ENCODE results near the gene GNB1L. TPM values are rescaled to one million over a fixed set of nuclear protein-coding genes. Genes with fewer than 3 reads are reported as not detected.

Gene GNB1L
- total RNA-seq, 1 experiment from 2014 or later = 38.2 TPM

DNA sequence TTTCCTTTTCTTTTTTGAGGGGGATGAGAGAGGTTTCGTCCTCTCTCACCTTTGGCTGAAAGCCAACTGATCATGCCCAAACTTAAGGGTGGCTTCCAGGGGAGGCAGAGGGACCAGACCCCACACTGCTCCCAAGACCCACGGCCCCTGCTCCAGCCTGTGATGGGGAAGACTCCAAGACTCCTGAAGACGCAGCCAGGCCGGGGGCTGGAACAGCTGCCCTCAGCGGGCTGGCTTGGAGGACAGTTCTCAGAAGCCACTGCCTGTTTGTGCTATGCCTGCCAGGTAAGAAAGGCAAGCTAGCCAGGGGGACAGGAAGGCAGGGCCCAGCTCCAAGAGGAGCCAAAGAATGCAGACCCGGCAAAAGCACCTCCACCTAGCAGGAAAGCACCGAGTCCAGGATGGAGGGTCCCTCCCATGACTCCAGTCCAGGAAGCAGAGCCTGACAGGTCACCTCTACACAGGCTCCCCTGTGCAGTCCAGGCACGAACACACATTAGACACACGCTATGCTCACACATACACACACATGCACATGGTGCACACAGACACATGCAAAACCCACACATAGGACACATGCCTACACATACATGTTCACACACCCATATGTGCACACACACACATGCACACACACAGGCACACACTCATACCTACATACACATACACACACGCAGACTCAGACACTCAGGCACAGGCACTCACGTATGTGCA is 31.3 kb downstream of the GNB1L start:
- peak; percentile 59 for DNase-seq
- Histone ChIP-seq H3K36me3 (replicated peaks; ENCODE audit: control insufficient read depth, insufficient read depth, low read length) (no peaks in the 10 kb centered on the region), H3K27me3 (ENCODE audit: control insufficient read depth, insufficient read depth, low read length) (no peaks in the 10 kb centered on the region), H3K4me3 (ENCODE audit: insufficient read depth, low read depth, low read length) (no peak overlapping the region)

DNA sequence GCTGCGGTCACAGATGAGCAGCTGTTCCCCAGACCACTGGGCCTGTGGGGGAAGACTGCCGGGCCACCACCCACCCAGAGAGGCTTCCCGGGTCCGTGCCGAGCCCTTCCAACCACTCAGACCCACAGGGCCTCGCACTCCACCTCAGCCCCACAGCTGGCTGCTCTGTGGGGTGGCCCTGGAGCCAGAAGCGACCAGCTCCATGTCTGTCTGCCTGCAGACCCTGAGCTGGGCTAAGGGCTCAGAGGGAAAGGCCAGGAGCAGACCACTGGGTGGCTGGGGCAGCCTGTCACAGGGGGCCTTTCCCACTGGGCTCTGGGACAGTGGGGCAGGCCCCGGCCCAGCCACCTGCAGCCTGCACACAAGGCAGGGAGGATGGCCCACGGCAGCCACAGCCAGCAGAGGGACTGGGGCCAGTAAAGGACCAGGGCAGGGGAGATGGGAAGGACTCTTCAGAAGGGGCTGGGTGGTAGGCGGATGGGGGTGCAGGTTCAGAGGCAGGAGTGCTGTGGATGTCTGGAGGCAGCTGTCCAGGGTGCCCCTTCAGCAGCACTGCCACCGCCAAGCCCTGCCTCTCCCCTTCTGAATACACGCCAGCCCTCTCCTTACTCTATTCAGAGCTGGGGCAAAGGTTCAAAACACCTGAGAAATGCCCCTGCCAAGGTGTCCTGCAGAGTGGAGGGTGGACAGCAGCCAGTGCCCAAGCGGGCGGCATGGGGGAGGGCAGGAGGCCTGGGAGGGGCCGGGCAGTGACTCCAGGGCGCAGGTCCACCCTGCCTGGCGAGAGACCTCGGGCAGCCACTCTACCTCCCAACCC is 32.2 kb downstream of the GNB1L start:
- no peaks in the 10 kb centered on the region for H3K27me3 ChIP-seq (ENCODE audit: control insufficient read depth, insufficient read depth, low read length)
- peak; percentile 66 for DNase-seq
- no peak overlapping the region for H3K4me3 ChIP-seq (ENCODE audit: insufficient read depth, low read depth, low read length)
- H3K36me3 ChIP-seq (replicated peaks; ENCODE audit: control insufficient read depth, insufficient read depth, low read length) = no peaks in the 10 kb centered on the region

DNA sequence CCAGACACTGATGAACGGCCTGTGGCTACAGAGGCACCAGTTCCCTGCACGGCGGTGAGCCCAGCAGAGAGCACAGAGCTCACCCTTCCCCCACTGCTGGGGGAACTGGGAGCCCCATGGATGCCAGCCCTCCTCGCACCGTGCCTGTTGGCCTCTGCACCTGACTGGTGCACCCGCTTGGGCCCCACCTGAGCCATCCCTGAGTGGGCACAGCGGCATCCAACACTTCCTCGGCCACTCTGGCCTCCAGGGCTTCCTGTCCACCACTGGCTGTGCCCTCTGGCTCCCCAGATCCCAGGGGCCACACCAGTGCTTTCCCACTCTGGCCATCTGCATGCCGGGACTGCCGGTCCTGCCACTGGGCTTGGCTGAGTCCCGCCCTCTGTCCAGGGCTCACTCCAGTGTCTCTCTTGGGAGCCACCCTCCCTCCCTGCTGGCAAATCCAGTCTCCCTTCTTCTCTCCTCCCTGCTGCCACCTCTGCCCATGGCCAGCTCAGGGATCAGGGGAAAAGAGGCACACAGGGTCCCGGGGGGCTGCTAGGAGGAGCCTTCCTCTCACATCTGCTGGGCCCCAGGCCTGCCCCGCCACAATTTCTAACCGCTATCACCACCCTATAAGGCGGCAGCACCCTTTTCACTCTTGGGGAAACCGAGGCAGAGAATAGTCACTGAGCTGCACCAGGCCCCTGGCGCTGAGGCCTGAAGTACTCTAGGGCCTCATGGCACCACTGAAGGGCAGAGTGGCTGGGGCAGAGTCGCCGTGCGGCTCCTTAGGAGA is 33.0 kb downstream of the GNB1L start:
- H3K4me3 ChIP-seq (ENCODE audit: insufficient read depth, low read depth, low read length) = no peak overlapping the region
- peak; percentile 57 for DNase-seq

DNA sequence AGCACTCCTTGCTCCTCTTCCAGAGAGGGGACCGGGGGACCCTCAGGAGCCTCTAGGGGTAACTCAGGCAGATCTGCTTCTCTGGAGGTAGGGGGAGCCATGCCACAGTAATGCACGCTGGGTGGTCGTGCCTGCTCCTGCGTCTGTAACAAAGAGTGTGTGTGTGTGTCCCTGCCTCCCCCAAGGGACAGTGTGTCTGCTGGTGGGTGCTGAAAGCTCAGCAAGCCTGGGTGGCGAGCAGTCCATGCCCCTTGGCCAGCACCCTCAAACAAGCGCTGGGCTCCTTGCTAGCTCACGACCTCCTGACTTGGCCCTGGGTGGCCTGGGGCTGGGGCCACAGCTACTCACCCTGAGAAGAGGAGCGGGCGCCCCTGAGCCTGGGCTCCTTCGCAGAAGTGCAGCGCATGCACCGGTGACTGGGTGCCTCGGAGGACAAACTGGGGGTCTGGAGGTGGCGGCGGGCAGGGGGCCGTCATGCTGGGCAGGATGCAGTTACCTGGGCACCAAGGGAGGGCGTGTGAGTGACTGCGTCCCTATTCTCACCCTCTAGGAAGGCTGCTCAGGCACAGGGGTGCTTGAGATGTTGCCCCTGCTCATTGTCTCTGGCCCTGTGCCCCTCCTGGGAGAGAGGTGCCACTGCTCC is 33.7 kb downstream of the GNB1L start:
- Histone ChIP-seq H3K4me3 (ENCODE audit: insufficient read depth, low read depth, low read length) (no peak overlapping the region), H3K36me3 (replicated peaks; ENCODE audit: control insufficient read depth, insufficient read depth, low read length) (no peaks in the 10 kb centered on the region), H3K27me3 (ENCODE audit: control insufficient read depth, insufficient read depth, low read length) (no peaks in the 10 kb centered on the region)
- peak; percentile 83 for DNase-seq

More for the DNA sequence above, 33.0 kb downstream of the GNB1L start:
- Histone ChIP-seq H3K27me3 (ENCODE audit: control insufficient read depth, insufficient read depth, low read length) (no peaks in the 10 kb centered on the region), H3K36me3 (replicated peaks; ENCODE audit: control insufficient read depth, insufficient read depth, low read length) (no peaks in the 10 kb centered on the region)

DNA sequence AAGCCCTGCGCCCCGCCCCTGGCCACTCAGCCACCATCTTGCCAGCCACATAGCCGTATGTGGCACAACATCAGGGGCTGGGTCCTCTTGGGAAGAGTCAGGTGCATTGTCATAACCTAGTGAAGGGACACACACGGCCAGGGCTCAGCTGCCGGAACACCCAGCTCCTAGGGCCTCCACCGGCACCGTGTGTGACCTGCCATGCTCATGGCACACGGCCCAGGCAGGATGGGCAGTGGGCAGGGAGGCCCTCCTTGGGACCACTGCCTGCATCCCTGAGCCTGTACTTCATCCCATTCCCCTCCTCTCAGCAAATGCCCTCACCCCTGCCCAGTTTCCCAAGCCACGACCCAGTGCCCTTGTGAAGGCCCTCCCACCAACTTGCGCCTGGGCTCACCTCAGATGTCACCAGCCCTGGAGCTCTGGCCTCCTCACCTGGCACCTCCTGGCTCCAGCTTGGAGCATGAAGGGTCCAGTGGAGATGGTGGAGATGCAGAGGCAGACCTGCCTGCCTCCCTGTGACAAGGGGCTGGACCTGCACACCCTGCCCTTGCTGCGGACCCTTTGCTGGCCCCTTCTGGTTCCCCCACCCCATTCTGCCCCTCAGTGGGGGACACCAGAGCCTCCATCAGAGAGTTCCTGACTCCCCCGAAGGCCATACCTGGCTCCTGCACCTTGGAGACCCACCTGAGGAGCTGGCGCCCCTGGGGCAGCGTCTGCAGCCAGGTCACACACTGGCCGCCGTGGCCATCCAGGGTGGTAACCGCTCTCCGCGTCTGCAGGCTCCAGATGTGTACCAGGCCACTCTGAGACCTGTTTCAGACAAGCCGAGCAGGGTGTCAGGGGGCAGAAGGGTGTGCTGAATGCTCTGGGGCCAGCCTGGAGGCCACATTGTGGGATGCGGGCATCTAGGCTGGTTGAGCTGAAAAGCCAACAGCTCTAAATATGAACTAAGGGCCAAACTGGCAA is 34.5 kb downstream of the GNB1L start:
- DNase-seq = peak; percentile 53
- Histone ChIP-seq H3K36me3 (replicated peaks; ENCODE audit: control insufficient read depth, insufficient read depth, low read length) (no peaks in the 10 kb centered on the region), H3K27me3 (ENCODE audit: control insufficient read depth, insufficient read depth, low read length) (no peaks in the 10 kb centered on the region), H3K4me3 (ENCODE audit: insufficient read depth, low read depth, low read length) (no peak overlapping the region)

DNA sequence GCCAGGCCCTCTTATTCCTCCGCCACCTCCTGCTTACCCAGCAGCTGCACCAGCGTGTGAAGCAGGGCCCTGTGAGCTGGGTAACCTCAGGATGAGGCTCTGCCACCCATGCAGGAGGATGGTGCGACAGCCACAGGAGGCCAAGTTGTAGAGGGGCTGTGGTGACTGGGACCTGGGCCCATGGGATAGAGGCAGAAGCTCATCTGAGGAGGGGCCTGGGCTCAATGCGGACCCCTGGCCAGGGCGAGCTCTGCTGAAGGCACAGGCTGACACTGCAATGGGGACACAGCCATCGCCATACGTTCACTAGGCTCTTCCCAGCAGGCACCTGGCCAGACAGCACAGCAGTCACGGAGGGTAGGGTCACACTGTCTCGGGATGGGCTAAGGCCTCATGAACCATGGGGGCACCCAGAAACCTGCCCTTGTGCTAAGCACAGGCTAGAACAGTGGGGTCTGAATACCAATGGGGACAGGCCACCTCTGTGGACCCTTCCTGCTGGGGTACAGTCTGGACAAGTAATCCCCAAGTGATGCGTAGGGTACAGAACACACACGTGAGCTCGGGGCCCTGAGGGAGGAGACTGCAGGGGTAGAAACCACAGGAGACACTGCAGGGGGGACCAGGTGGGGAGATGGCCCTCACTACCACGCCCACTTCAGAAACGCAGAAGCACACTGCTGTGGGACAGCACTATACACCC is 35.3 kb downstream of the GNB1L start:
- Histone ChIP-seq H3K36me3 (replicated peaks; ENCODE audit: control insufficient read depth, insufficient read depth, low read length) (no peaks in the 10 kb centered on the region), H3K4me3 (ENCODE audit: insufficient read depth, low read depth, low read length) (no peak overlapping the region), H3K27me3 (ENCODE audit: control insufficient read depth, insufficient read depth, low read length) (no peaks in the 10 kb centered on the region)
- DNase-seq = no peak

DNA sequence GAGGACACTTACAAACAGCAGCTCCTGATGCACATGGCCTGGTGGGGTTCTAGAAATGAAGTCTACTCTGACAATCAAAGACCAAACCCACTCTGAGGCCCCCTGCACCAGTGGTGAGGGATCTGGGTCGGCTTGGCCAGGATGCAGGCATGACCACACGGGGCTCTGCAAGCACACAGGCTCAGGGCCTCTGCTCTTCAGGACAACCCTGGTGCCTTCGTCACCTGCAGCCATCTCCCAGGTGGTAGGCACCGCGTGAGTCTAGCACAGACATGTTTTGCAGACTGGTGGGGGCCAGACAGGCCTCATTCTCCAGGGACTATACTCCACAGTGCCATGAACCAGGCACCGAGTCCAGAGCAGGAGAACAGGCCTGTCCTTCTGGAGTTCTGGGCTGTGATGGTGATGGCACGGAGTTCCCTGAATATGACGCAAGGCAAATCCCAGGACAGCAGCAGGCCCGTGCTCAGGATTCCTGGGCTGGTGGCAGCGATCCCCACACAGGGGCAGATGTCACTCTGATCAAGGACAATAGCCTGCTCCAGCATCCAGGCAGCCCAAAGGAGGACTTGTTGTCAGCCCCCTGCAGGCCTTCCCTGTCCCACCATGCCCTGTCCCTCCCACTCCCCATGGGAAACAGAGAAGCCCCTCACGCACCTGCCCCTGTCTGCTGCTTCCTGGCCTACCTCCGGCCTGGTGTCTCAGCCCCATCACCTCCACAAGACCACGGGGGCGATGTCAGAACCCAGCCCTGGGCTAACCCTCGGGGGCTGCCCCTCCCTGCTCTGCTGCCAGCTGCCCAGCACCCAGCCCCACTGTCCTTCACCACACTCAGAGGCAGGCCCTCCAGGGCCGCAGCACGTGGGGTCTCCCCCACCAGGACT is 36.1 kb downstream of the GNB1L start:
- Histone ChIP-seq H3K27me3 (ENCODE audit: control insufficient read depth, insufficient read depth, low read length) (no peaks in the 10 kb centered on the region), H3K4me3 (ENCODE audit: insufficient read depth, low read depth, low read length) (no peak overlapping the region), H3K36me3 (replicated peaks; ENCODE audit: control insufficient read depth, insufficient read depth, low read length) (no peaks in the 10 kb centered on the region)
- peak; percentile 52 for DNase-seq

DNA sequence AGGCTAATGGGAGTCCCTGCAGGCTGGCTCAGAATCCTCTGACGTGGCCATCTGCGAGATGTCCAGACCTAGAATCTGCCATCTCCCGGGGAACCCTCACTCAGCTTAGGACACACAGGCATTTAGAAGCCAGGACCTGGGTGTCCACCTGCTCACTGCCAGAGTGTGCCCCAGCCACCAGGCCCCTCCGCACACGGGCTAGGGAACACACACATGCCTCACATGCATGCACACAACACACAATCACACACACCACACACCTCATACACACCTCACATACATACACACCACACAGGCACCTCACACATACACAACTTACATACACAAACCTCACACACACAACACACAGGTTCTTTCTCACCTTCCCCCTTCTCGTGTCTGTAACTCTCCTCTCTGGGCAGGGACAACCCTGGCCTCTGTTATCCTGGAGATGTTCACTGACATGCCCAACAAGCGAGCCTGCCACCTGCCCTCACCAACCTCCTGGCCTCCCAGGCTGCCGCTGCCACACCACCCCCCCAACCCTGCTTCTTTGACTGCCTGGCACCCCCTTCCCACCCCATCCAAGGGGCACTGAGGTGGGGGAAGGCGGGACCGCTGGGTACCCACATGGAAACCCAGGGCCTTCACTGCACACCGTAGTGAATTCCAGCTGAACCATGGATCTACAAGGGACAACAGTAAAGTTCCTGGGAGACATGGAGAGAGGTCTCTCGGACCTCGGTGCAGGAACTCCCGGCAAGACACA is 38.1 kb downstream of the GNB1L start:
- Histone ChIP-seq H3K27me3 (ENCODE audit: control insufficient read depth, insufficient read depth, low read length) (no peaks in the 10 kb centered on the region), H3K36me3 (replicated peaks; ENCODE audit: control insufficient read depth, insufficient read depth, low read length) (no peaks in the 10 kb centered on the region), H3K4me3 (ENCODE audit: insufficient read depth, low read depth, low read length) (no peak overlapping the region)
- no peak for DNase-seq

DNA sequence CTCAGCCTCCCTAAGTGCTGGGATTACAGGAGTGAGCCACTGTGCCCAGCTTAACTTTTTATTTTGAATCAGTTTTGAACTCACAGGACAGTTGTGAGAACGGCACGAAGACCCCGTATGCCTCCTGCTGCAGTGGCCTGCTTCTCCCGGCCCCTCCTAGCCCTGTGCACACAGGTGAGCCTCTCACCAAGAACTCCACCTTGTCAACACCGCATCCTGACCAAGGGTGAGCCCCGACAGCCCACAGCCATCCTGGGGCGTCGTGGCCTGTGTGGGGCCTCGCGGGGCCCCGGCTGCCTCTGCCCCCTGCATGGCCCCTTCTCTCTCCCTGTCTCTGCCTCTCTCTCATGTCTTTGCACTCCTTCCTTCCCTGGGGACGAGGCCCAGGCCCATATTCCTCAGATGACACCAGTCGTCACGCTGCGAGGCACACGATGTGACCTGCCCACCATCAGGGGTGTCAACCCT is 38.8 kb downstream of the GNB1L start:
- DNase-seq = no peak
- Histone ChIP-seq H3K4me3 (ENCODE audit: insufficient read depth, low read depth, low read length) (no peak overlapping the region), H3K27me3 (ENCODE audit: control insufficient read depth, insufficient read depth, low read length) (no peaks in the 10 kb centered on the region), H3K36me3 (replicated peaks; ENCODE audit: control insufficient read depth, insufficient read depth, low read length) (no peaks in the 10 kb centered on the region)

DNA sequence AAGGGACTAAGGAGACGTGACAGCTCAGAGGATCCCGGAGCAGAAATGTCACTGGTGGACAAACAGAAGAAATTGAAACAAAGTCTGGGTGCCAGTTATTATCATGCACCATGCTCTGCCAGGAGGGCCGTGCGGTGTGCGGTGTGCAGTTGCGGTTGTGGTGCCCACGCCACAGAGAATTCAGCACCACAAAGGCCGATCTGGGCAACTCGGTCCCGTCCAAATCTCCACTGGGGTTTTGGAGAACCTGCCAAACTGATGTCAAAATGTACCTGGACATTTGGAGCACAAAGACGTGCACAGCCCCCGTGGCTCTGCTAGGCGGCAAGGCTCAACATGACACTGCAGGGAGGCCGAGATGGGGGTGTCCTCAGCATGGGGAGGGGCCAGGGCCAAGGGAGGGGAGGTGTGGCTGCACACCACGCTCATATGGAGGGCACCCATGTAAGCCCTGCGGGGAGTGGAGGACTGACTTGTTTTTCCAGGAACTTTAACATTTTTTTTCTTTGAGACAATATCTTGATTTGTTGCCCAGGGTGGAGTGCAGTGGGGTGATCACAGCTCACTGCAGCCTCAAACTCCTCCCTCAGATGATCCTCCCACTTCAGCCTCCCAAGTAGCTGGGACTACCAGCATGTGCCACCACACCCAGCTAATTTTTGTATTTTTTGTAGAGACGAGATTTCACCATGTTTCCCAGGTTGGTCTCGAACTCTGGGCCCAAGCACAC is 39.4 kb downstream of the GNB1L start:
- Histone ChIP-seq H3K27me3 (ENCODE audit: control insufficient read depth, insufficient read depth, low read length) (no peaks in the 10 kb centered on the region), H3K36me3 (replicated peaks; ENCODE audit: control insufficient read depth, insufficient read depth, low read length) (no peaks in the 10 kb centered on the region), H3K4me3 (ENCODE audit: insufficient read depth, low read depth, low read length) (no peak overlapping the region)
- DNase-seq = peak; percentile 23

DNA sequence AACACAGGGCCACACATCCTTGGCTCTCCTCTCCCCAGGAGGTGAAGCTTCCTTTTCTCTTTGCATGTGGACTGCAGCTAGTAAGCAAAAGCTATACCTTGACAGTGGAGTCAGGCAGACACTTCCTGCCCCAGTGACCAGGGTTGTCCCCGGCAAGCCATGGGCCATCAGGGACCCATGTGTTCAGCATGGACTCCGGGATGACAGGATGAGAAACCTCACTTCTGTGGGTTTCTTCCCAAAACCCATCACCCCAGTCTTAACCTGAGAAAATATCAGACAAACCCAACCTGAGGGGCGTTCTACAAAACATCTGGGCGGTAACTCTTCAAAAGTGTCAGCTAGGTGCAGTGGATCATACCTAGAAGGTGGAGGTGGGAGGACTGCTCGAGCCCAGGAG is 40.2 kb downstream of the GNB1L start:
- Histone ChIP-seq H3K36me3 (replicated peaks; ENCODE audit: control insufficient read depth, insufficient read depth, low read length) (no peaks in the 10 kb centered on the region), H3K27me3 (ENCODE audit: control insufficient read depth, insufficient read depth, low read length) (no peaks in the 10 kb centered on the region), H3K4me3 (ENCODE audit: insufficient read depth, low read depth, low read length) (no peak overlapping the region)
- DNase-seq = peak; percentile 27
